Mucosa of gallbladder (tissue), 1 donor: ENCODE data around the gene FAM114A2. TPM values are rescaled to one million over a fixed set of nuclear protein-coding genes. Genes with fewer than 3 reads are reported as not detected.
"Not testable (repeated sequence)": the region's sequence is repeated elsewhere in the genome, so short reads cannot be mapped to it uniquely, and the experiment has no call there.

Experiments
- DNase-seq: peaks from one replicate; pipeline ENCODE4 v3.0.0-alpha.2; 2020; ENCODE audit warnings: low spot score
- total RNA-seq: library from RNA; stranded (reverse); gene quantifications from one replicate; pipeline ENCODE4 v1.2.1, GENCODE V29; 2021
- donor health status: DM: no; HTN: no; CAD: no.

FAM114A2 gene
- total RNA-seq, 1 donor from 2014 or later, result 30.4 TPM

DNA sequence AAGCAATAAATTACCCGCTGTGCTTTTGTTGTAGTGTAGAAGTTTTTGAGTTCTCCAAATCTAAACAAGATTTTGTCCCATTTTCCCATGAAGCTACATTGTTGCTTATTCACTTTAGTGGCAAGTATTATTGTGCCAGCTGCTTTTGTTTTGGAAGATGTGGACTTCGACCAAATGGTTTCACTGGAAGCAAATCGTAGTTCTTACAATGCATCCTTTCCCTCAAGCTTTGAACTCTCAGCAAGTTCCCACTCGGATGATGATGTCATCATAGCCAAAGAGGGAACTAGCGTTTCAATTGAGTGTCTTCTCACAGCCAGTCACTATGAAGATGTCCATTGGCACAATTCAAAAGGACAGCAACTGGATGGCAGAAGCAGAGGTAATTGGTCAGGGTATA lies 10.9 kb upstream of the FAM114A2 start:
- DNase-seq, result no peak

DNA sequence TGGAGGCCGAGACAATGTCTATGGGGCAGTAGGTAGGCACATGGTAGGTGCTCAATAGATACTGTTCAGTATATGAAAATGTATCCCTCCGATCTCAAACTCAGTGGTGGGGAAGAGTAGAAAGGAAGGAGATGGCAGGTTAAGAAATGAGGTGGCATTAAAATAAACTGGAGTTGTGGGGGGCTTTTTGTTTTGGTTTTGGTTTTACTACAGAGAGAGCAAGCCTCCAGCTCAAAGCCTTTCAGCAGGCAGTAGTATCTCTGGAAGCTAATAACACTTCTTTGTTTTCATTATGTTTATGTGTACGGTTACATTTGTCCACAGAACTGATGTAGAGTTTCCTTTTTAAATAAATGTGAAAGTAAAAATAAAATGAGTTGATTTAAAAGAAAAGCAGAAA lies 8.6 kb upstream of the FAM114A2 start:
- no peak for DNase-seq

DNA sequence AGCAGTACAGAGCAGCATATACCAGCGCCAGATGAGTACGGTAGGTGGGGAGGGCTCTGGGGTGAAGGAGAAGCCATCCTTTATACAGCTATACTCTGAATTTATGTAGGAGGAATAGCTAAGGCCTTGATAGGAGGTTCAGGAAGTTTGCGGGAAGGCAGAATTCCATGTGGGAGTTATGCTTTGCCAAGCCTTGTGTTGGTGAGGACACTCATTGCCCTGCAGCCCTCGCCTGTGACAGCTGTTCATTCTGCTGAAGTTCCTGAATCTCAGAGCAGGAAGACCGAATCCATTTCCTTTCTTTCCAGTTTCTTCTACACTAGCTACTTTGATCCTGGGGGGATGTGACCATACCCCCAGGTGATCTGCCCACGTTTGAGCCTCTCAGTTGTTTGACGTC lies 7.8 kb upstream of the FAM114A2 start:
- no peak for DNase-seq

DNA sequence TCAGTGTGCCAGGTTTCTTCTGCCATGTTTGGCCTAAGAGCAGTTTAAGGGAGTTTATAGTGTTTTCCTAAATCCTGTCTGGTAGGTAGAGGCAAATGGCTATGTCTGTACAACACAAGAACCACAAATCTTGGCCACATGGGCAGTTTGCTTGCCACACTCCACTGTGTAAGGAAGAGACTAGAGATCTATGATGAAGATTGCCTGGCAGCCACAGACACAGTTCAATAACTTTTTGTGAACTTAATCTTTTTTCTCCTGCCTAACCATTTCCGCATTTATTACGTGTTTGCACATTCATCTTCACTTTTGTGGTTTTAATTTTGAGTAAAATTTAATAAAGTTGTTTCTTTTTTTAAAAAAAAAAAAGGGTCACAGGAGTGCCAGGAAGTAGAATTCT lies 5.9 kb upstream of the FAM114A2 start:
- DNase-seq, result no peak

DNA sequence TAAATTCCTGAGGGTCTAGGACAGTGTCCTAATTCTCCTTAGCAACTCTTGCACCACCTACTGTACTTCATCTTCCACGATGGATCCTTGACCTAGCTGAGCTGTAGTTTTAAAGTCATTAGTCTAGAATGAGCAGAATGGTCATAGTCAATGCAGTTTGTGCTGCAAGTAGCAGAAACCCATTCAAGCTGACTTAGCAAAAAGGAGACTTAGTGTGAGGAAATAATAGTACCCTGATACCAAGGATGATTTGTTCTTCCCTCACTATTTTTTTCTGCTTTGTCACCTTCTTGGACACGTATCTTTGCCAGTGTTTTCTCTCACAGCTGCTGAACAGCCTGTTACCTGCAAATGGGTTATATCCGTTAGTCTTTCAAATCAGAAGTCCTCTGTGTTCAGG lies 5.4 kb upstream of the FAM114A2 start:
- no peak for DNase-seq

DNA sequence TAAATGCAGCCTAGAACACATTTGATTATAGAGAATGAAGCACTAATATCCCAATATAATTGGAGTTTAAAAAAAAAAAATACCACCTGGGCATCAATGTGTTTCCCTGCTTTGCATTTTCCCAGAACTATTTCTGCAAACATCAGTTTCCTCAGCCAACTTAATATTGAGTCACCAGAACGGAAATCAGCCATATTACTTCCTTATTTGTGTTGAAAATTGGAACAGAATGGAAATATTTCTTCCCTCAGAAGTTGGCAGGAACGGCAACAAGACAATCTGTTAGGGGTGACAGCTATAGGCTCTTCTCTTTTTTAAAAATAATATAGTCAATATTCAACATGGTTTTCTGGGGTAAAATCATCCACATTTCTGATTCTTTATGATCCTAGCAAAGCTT lies 4.1 kb upstream of the FAM114A2 start:
- DNase-seq, result no peak

DNA sequence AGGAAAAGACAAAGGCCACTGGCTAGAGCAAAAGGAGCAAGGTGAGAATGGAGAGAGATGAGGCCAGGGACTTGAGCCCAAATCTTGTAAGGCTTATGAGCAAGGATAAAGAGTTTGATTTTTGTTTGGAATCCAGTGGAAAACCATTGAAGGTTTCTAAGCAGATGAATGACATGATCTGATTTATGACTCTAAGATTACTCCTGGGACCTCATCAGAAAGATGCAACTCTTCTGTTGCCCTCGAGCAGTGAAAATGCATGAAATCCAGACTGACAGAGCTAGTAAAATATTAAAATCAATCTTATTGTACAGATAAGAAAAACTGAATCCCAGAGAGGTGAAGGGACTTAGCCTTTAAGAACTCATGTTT lies 734 bp upstream of the FAM114A2 start:
- no peak for DNase-seq

DNA sequence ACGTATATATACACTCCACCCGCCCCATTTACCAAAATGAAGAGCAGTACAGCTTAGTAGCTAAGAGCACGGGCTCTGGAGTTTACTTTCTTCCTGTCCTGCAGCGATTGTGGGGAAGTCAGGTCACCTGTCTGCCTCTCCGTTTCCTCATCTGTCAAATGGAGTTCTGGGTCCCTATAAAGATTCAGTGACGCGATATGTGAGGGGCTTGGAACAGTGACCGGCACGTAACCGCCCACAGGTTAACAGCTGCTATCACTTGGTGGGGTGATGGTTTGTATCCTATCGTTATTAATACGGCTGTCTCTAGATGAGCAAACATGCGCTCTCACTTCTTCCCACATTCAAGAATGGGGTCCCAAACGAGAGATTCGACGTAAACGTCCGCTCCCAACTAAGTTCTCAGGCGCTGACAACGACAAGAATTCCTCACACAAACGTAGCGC lies 426 bp downstream of the FAM114A2 start:
- no peak for DNase-seq

DNA sequence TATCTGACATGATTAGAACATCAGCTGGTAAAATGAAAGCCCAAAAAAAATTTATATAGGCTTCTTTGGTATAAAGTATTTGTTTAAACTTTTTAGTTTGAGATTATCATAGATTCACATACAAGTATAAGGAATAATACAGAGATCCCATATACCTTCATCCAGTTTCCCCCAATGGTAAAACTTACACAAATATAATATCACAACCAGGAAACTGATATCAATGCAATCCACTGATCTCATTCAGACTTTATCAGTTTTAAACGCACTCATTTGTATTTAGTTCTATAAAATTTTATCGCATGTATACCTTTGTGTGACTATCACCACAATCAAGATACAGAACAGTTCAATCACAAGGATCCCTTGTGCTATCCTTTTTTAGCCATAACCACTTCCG lies 3.8 kb downstream of the FAM114A2 start:
- no peak for DNase-seq

DNA sequence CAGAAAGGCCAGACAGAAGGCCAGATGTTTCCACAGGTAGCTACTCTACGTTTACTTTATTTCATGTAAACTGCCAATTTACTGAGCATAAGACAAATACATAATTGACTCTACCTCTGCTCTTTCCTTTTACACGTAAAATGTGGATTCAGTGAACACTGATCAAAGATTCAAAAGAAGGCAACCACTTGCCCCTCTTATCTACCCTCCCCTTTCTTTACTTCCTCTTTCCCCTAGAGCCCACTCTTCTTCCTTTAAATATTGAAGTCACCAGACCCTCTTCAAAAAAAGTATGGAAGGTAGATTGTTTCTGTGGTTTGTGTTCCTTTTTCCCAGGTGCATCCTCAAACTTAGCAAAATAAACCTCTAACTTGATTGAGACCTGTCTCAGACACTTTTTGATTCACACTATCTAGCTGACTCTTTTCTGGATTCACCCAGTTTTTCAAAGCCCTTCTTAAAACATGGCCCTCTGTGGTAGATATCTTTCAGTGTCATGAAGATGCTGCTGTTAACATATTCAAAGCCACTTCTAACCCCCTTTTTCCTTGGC lies 6.7 kb downstream of the FAM114A2 start:
- no peak for DNase-seq

DNA sequence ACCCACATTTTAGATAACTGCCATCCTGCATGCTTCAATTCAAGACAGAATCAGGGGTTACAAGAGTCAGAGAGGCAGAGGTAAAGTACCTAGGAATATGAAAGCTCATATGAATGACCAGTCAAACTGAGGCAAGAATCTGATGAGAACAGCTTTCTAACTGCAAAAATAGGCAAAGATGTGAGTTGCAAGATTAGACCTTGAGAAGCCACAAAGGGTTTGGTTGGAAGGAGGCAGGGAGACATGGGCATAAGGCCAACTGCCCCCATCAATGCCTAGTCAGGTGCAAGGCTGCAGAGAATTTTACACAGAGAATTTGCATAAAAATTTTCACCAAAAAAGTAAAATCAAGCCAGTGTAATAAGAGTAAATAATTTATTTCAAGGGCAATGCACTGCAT lies 12.8 kb downstream of the FAM114A2 start:
- no peak for DNase-seq

DNA sequence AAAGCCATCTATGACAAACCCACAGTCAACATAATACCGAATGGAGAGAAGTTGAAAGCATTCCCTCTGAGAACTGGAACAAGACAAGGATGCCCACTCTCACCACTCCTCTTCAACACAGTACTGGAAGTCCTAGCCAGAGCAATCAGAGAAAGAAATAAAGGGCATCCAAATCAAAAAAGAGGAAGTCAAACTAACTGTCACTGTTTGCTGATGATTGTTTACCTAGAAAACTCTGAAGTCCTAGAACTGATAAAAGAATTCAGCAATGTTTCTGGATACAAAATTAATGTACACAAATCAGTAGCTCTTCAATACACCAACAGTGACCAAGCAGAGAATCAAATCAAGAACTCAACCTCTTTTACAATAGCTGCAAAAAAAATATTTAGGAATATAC lies 19.8 kb downstream of the FAM114A2 start:
- DNase-seq, result not testable (repeated sequence)

DNA sequence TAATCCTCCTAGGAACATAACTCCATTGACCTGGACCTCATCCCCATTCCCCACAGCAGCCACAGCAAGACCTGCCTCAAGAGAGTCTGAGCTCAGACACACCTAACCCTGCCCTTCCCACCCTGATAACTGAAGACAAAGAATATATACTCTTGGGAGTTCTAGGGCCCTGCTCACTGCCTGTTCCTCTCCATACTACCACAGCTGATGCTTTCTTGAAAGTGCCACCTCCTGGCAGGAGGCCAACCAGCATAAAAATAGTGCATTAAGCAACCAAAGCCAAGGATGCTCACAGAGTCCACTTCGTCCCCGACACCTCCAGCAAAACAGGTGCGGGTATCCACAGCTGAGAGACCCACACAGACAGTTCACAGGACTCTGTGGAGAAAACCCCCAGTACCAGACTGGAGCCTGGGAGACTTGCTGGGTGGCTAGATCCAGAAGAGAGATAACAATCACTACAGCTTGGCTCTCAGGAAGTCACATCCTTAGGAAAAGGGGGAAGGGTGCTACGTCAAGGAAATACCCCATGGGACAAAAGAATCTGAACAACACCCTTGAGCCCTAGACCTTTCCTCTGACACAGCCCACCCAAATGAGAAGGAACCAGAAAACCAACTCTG lies 23.5 kb downstream of the FAM114A2 start:
- no peak for DNase-seq

DNA sequence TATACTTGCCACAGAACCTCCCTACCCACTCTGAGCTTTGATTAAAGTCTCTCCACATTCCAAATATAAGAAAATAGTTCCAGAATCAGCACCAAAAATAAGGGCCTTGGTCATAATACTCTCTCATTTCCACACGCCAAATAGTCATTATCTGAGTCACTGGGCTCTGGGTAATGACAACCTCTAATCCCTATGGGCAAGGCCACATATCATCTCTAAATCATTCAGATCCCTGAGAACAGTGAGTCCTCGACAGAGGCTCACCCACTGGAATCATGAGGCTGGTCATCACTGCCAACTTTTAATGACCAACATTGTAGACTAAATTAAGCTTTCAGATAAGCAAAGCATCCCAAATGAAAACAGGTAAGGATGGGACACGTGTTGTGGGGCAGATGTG lies 28.1 kb downstream of the FAM114A2 start:
- DNase-seq, result no peak

DNA sequence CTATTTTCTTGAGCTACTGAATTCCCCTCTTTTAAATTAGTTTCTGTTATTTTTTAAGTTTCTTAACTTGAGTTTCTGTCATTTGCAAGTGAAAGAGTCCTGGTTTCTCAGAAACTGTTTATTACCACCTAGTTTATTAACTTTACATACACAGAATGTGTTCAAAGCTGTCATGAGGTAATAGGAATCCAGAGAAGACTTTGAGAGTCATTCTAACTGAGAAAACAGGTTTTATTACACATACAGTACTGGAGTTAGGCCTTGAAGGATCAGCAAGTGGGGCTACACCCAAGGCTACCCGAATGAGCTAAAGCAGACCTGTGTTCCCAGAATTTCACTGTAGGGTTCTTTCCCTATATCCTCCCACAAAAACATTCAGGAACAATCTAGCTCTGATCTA lies 33.1 kb downstream of the FAM114A2 start:
- DNase-seq, result no peak

DNA sequence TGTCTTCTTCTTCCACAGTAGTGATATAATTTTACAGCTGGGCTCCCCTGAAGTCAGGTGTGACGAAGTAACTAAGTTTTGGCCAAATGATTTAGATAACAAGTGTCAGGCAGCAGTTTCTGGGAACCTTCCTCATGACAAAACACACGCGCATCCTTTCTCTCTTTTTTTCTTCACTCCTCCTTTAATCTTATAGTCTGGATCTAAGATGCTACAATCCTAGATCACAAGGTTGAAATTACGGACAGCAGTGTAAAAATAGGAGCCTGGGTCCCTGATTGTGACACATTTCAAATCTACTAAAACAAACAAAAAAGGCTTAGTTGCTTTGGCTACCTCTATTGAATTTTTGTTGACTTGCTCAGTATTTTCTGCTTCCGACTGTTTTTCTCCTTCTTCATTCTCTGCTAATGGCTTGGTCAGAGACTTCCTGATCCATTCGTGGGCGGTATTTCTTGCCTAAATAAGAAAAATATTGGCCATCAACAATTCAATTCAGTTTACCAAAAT lies 36.1 kb downstream of the FAM114A2 start:
- no peak for DNase-seq

DNA sequence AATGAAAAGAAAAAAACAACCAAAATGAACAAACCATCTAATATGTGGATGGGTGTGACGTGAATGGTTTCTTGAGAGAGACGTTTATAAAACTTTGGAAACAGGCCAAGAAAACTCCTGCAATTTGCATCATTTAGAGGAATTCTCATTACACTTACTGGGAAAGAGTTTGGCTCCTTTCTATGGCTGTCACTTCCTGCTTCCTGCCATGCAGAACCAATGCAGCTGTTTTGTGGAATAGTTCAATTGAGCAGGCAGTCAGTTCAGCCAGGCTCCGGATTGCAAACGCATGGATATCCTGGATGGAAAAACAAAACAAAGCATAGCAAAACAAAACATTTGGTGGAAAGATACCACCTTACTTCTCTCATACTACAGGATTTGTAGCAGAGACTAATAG lies 36.6 kb downstream of the FAM114A2 start:
- peak; percentile 12 for DNase-seq

DNA sequence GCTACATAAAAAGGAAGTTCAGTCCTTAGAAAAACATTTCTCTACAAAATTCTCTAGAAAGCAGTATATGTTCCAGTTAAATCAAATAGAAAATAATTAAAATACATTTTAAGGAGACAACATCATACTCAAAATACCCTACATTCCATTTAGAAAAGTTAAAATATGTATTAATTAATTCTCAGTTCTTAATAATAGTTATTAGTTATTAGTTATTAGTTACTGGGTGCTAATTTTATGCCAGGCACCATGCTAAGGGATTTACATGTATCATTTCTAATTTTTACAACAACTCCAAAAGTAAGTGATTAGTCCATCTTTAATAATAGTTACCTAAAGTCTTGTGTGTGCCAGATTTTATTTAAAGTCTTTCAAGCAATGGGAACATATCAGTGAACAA lies 38.0 kb downstream of the FAM114A2 start:
- DNase-seq, result no peak

DNA sequence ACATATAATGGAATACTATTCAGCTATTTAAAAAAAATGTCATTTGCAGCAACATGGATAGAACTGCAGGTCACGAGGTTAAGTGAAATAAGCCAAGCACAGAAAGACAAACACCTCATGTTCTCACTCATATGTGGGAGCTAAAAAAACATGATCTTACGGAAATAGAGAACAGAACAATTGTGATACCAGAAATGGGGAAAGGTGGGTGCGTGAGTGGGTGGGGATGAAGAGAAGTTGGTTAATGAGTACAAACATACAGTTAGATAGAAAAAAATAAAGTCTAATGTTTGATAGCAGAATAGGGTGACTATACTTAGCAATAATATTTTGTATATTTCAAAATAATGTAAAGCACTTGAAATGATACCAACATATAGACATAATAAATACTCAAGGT lies 38.7 kb downstream of the FAM114A2 start:
- no peak for DNase-seq

DNA sequence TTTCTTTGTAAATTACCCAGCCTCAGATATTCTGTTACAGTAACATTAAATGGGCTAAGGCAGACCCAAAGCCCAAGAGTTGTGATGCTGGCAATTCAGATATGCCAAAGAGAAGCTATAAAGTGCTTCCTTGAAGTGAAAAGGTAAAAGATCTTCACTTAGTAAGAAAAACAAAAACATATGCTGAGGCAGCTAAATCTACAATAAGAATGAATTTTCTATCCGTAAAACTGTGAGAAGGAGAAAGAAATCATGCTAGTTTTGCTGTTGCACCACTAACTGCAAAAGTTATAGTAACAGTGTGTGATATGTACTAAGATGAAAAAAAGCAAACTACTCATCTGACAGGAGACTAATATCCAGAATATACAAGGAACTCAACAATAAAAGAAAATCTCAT lies 39.9 kb downstream of the FAM114A2 start:
- no peak for DNase-seq

DNA sequence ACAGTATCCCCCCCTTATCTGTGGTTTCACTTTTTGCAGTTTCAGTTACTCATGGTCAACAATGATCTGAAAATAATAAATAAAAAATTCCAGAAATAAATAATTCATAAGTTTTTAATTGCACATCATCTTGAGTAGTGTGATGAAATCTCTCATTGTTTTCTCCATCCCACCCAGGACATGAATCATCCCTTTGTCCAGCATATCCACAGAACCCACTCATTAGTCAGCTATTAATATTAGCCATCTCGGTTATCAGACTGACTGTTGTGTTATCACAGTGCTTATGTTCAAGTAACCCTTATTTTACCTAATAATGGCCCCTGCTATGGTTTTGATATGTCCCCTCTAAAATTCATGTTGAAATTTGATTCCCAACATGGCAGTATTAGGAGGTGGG lies 40.7 kb downstream of the FAM114A2 start:
- DNase-seq, result no peak

DNA sequence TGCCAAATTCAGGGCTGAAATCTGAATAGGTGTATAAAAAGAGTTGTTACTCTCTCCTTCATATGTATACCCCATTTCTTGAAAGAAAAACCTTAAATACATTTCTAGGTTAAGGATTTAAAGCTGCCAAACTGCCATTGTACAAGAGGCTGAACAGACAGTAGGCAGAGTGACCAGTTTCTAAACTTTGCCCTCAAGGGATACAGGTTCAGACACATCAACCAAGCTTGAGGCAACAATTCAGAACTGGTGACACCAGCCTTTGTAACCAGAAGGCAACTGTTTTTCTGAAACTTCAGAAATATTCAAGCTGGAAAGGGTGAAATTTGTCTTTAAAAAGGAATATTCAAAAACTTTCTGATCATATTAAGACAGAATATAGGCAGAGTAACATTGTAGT lies 47.5 kb downstream of the FAM114A2 start:
- no peak for DNase-seq

DNA sequence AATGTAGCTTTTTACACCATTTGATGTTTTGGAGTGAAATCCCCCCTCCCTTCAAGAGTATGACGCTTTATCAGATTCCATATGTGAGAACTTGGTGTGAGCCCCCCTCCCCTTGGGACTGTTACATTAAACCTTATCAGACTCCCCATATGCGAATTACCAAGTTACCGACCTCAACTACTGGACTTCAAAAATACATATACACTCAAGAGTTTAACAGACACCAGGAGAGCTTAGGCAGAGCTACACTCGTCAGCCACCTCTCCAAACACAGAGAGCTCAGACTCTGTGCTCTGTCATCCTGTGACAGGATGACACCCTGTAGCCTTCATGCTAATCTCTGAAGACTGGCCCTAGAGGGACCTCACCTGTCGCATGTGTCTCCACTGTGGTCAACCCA lies 50.2 kb downstream of the FAM114A2 start:
- DNase-seq, result no peak

DNA sequence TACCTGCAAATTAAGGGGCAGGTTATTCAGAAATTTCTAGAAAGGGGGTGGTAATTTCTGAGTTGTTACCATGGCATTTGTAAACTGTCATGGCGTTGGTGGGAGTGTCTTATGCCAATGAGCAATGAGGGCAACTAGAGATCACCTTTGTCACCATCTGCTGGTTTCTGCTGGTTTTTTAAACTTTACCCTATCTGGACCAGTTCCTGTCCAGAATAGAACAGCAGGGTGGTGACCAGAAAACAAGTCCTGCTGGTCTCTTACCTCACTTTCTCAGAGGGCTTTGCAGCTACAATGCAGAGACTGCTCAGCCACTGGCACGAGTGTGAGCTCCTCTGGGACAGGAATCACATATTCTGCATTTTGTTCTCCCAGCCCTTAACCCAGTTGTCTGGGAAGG lies 51.4 kb downstream of the FAM114A2 start:
- DNase-seq, result no peak
